ENCODE measurements around the gene CRTAP.
"Not testable (repeated sequence)": the region's sequence is repeated elsewhere in the genome, so short reads cannot be mapped to it uniquely, and the experiment has no call there.

DNA sequence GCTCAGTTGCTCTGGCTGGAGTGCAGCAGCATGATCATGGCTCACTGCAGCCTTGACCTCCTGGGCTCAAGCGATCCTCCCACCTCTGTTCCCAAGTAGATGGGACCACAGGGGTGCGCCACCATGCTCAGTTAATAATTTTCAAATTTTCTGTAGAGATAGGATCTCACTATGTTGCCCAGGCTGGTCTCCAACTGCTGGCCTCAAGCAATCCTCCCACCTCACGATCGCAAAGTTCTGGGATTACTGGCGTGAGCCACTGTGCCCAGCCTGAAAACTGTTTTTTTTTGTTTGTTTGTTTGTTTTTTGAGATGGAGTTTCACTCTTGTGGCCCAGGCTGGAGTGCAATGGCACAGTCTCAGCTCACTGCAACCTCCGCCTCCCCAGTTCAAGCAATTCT lies 34.0 kb upstream of the CRTAP start:
- not testable (repeated sequence) for TF ChIP-seq POLR2A (IDR thresholded peaks at IDR 0.05; ENCODE audit: low read length); GATA1 (IDR thresholded peaks at IDR 0.05; ENCODE audit: low read depth, low read length)

All from erythroblast (primary cell).